Esophagus (tissue), 2 donors: ENCODE measurements around the gene LNX1. TPM values are rescaled to one million over a fixed set of nuclear protein-coding genes. Genes with fewer than 3 reads are reported as not detected.

Experiments
- H3K27ac ChIP-seq, 2 donors: one replicate each; pipeline ENCODE4 v1.5.1; 2013; ENCODE audit warnings: low read depth in 2 of 2, mild to moderate bottlenecking in 2 of 2, inconsistent platforms in 1 of 2, low read length in 1 of 2, moderate library complexity in 1 of 2
- H3K27me3 ChIP-seq, 2 donors: one replicate each; pipeline ENCODE4 v1.6.1; 2013; ENCODE audit warnings: low read length in 2 of 2, control low read depth in 1 of 2, mild to moderate bottlenecking in 1 of 2; ENCODE audit not compliant: insufficient read depth in 2 of 2, control insufficient read depth in 1 of 2
- H3K36me3 ChIP-seq, 2 donors: one replicate each; pipeline ENCODE4 v1.6.1; 2013; ENCODE audit warnings: low read length in 1 of 2; ENCODE audit not compliant: control insufficient read depth in 2 of 2, insufficient read depth in 2 of 2
- H3K4me1 ChIP-seq, 2 donors: one replicate each; pipeline ENCODE4 v1.6.1; 2013; ENCODE audit warnings: low read length in 1 of 2; ENCODE audit not compliant: control insufficient read depth in 2 of 2, insufficient read depth in 2 of 2
- H3K4me3 ChIP-seq, 2 donors: one replicate each; pipeline ENCODE4 v1.5.1; 2013; ENCODE audit warnings: low read length in 2 of 2, mild to moderate bottlenecking in 2 of 2, low read depth in 1 of 2, moderate library complexity in 1 of 2
- H3K9me3 ChIP-seq, 2 donors: one replicate each; pipeline ENCODE4 v1.6.1; 2013; ENCODE audit warnings: mild to moderate bottlenecking in 2 of 2, low read depth in 1 of 2, low read length in 1 of 2, moderate library complexity in 1 of 2; ENCODE audit not compliant: control insufficient read depth in 2 of 2, insufficient read depth in 1 of 2
- whole genome bisulfite sequencing, 2 donors: extraction: QIAGEN DNeasy Blood & Tissue Kit; methylation state at CpG; one replicate each; pipeline ENCODE4 v1.1.7; 2013; 5-methylcytosine and 5-hydroxymethylcytosine counted together
- polyA plus RNA-seq, 2 donors: library from polyadenylated mRNA; stranded (reverse); fragments of 200-250 nt; gene quantifications; one replicate each; pipeline ENCODE4 v1.2.3, GENCODE V29; 2013
- donor health status: healthy with polysubstance abuse.
- donor health status: Bipolar disorder and iron deficiency.

LNX1 gene
- polyA plus RNA-seq, 2 donors, result 16.8 to 44.2 TPM

DNA sequence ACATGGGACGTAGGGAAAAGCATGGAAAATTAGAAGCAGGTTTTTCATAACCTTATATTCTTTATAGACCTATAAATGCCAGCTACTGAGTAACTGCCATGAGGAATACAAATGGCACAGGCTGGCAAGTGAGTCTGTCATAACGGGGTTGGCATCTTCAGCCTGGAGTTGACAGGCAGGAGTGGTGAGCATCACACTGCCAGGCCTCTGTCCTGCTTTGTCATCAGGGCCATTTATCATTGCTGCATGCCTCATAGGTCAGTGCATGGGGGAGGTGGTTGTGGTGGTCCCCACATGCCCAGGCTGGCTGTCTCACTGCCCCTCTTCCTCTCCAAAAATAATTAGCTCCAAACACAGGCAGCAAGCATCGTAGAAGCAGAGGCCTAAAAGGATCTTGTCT, 72.5 kb downstream of the LNX1 start:
- no peaks in the 10 kb centered on the region for H3K4me1 ChIP-seq
- no peaks in the 10 kb centered on the region for H3K9me3 ChIP-seq
- H3K27me3 ChIP-seq, result no peaks in the 10 kb centered on the region
- no peak overlapping the region for H3K27ac ChIP-seq
- WGBS, 2 donors, result 86 to 97% methylated on average over 3 of the region's 3 CpGs
- H3K4me3 ChIP-seq, result no peak overlapping the region
- H3K36me3 ChIP-seq, result peaks cover 0 to 2% of the 10 kb centered on the region in 2 donors

DNA sequence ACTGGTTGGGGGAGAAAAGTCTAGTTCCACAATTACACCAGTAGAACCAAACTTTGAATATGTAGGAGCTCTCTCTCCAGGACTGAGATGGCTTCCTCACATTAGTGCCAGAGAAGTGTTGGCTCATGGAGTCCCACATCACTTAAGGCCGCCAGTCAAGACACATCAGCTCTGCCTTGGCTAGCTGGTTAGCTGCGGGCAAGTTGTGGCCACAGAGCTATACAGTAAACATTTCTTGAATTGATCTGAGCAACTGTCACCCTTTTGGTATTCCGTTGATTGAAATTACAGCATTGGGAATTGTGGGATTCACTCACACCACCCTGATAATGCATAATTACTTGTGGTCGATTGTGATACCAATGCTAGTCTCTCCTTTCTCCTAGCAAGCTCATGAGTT, 76.2 kb downstream of the LNX1 start:
- H3K4me3 ChIP-seq, result no peak overlapping the region
- H3K27ac ChIP-seq, result no peak overlapping the region
- peaks cover 0 to 2% of the 10 kb centered on the region in 2 donors for H3K36me3 ChIP-seq
- no peaks in the 10 kb centered on the region for H3K4me1 ChIP-seq
- WGBS, 2 donors, result 85 to 96% methylated on average over 4 of the region's 4 CpGs
- no peaks in the 10 kb centered on the region for H3K27me3 ChIP-seq
- H3K9me3 ChIP-seq, result no peaks in the 10 kb centered on the region

DNA sequence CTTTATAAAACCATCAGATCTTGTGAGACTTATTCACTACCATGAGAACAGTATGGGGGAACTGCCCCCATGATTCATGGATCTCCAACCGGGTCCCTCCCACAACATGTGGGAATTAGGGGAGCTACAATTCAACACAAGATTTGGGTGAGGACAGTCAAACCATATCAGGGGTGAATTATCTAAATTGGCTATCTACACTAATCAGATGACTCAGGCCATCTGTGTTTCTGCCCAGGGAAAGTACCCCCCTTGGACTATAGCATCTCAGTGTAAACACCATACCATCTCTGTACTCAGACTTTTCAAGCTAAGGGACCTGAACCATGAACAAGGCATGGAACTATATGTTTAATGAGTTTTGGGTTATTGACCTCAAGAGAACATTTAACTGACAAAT, 76.8 kb downstream of the LNX1 start:
- H3K4me1 ChIP-seq, result no peaks in the 10 kb centered on the region
- no peaks in the 10 kb centered on the region for H3K27me3 ChIP-seq
- WGBS, 2 donors, result 0% methylated on average over 1 of the region's 1 CpG
- H3K9me3 ChIP-seq, result no peaks in the 10 kb centered on the region
- H3K4me3 ChIP-seq, result no peak overlapping the region
- H3K27ac ChIP-seq, result no peak overlapping the region
- peaks cover 0 to 2% of the 10 kb centered on the region in 2 donors for H3K36me3 ChIP-seq

DNA sequence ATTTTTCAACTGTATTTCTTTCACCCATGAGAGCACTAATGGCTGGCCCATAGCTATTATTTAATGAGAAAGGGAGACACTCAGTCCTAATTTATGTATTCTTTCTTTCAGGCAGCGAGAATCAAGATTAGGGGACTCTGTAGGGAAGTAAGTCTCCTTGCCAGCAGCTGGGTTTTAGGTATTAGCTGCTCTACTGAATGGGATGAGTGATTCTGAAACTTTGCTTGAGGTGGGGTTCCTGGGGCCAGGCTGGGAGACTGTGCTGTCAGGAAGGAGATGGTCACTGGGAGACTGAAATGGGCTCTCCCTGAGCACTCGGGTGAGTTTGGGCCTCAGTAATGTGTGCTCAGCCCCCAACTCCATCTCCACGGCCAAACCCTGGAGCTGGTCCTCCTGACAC, 78.7 kb downstream of the LNX1 start:
- no peaks in the 10 kb centered on the region for H3K9me3 ChIP-seq
- H3K36me3 ChIP-seq, result no peaks in the 10 kb centered on the region
- no peaks in the 10 kb centered on the region for H3K4me1 ChIP-seq
- WGBS, 2 donors, result 30 to 34% methylated on average over 3 of the region's 3 CpGs
- no peak overlapping the region for H3K4me3 ChIP-seq
- H3K27ac ChIP-seq, result no peak overlapping the region
- no peaks in the 10 kb centered on the region for H3K27me3 ChIP-seq

DNA sequence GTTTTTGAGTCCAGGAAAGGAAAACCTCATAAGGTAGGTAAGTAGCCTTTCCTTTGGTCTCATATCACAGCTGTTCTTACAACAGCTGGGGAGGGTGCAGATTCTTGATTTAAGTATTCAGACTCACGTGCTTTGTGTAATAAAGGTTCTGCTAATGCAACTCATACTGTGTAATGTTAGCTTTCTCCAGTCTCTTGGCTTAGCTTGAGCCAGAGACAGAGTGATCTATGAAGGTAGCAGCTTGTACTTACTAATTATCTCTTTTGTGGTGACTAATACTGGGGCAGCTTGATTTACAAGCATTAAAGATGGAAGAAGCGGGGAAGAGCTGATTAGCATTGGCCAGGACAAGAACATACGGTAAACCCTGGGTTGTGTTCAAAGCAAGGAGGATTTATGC, 80.3 kb downstream of the LNX1 start:
- no peaks in the 10 kb centered on the region for H3K4me1 ChIP-seq
- no peaks in the 10 kb centered on the region for H3K27me3 ChIP-seq
- no peaks in the 10 kb centered on the region for H3K9me3 ChIP-seq
- no peaks in the 10 kb centered on the region for H3K36me3 ChIP-seq
- 30 to 35% methylated on average over 3 of the region's 3 CpGs for WGBS, 2 donors
- H3K27ac ChIP-seq, result no peak overlapping the region
- no peak overlapping the region for H3K4me3 ChIP-seq

DNA sequence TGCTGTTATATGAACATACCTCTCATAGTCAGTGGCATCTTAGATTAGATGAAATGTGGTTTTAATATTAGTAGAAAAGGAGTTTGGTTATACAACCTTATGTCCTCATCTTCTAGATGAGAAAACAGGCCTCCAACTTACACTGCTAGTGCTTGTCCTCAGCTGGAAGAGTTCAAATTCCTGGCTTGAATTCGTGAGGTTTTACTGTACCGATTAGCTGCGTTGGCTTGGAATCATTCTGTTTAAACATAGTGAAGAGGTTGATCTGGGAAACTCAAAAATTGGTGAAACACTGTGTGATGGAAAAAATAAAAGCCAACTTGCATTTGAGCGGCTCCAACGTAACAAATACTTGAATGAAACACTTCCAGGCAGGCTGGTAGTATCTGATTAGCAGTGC, 81.0 kb downstream of the LNX1 start:
- H3K27me3 ChIP-seq, result no peaks in the 10 kb centered on the region
- no peak overlapping the region for H3K4me3 ChIP-seq
- WGBS, 2 donors, result 21 to 26% methylated on average over 5 of the region's 5 CpGs
- no peaks in the 10 kb centered on the region for H3K9me3 ChIP-seq
- H3K4me1 ChIP-seq, result no peaks in the 10 kb centered on the region
- no peaks in the 10 kb centered on the region for H3K36me3 ChIP-seq
- no peak overlapping the region for H3K27ac ChIP-seq

DNA sequence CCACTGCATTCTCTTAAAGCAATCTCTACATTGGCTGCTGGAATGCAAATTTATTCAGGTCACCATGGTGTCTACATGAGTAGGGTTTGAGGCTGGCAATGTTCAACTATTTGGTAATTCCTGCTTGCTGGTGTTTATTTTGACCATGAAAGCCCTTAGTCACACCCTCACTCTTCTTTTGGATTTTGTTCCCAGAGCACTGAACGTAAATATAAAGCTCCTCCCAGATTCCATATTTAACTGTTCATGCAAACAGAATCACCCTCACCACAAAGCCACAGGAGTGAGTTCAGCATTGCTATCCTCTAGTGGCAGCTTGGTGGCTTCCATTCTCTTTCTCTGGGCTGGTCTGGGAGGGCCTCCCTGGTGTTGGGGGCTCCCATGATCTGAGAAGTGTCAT, 82.8 kb downstream of the LNX1 start:
- WGBS, 2 donors, result 37 to 43% methylated on average over 1 of the region's 1 CpG
- Histone ChIP-seq H3K4me1 (no peaks in the 10 kb centered on the region), H3K27me3 (no peaks in the 10 kb centered on the region), H3K27ac (no peak overlapping the region), H3K9me3 (no peaks in the 10 kb centered on the region), H3K4me3 (no peak overlapping the region), H3K36me3 (no peaks in the 10 kb centered on the region)

DNA sequence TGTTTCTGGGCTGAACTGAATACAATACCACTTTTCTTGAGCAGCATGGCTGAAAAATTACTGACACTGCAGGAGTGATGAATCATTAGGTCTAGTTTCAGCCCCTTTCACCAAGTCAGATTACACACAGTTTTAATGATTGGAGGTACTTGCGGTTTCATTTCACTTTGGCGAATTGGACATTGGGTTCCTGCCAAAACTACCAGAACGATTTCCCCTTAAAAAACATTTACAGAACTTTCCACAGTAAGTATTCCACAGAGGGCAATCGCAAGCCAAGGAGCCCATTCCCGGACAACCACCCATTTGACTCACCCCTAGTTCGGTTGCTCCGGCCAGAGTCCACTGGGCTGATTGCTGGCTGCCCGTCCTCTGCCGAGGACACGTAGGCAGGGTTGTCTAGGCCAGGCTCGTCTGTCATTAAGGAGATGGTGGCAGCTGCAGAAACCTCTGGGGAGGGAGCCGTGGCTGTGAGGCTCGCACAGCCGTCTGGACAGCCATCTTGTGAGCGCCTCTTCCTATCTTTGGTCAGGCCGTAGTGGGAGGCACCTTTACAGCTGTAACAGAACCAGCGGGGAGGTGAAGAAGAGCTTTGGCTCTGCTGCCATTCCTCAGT, 83.5 kb downstream of the LNX1 start:
- no peak overlapping the region for H3K4me3 ChIP-seq
- no peak overlapping the region for H3K27ac ChIP-seq
- H3K27me3 ChIP-seq, result no peaks in the 10 kb centered on the region
- WGBS, 2 donors, result 77 to 81% methylated on average over 17 of the region's 17 CpGs
- no peaks in the 10 kb centered on the region for H3K36me3 ChIP-seq
- no peaks in the 10 kb centered on the region for H3K9me3 ChIP-seq
- no peaks in the 10 kb centered on the region for H3K4me1 ChIP-seq

DNA sequence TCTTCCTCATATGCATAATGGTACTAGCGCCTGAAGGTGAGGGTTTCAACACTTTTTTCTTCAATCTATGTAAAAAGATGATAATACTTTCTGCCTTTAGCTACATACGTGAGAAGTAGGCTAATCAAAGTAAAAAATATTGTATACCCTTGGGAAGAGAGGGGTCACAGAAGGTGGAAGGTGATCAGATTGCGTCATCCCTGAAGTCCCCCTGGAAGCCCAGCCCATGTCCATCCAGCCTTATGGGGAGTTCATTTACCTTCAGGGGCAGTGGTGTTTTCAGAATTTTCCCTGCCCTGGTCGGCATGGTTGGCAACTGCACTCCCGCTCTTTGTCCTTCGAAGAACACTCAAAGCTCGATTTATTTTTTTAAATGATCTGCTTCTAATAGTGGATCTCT, 84.2 kb downstream of the LNX1 start:
- Histone ChIP-seq H3K9me3 (no peaks in the 10 kb centered on the region), H3K27ac (no peak overlapping the region), H3K27me3 (no peaks in the 10 kb centered on the region), H3K36me3 (no peaks in the 10 kb centered on the region), H3K4me3 (no peak overlapping the region), H3K4me1 (no peaks in the 10 kb centered on the region)
- WGBS, 2 donors, result 93 to 94% methylated on average over 7 of the region's 7 CpGs

DNA sequence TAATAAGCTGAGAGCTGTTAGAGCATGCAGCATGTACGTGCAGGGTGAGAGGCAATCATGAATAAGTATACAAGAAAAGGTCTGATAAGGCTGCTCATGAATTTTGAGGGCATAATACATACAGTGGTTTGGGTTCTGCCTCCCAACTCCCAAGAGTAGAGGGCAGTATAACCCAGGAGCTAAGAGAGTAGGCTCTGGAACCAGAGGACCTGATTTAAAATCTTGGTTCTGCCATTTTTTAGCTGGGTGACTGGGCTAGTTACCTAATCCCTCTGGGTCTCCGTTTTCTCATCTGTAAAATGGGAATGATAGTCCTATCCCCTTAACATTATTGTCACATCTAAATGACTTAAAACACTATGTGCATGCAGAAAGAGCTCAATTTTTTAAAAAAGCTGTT, 85.3 kb downstream of the LNX1 start:
- no peak overlapping the region for H3K27ac ChIP-seq
- H3K4me3 ChIP-seq, result no peak overlapping the region
- no peaks in the 10 kb centered on the region for H3K4me1 ChIP-seq
- no peaks in the 10 kb centered on the region for H3K36me3 ChIP-seq
- no peaks in the 10 kb centered on the region for H3K9me3 ChIP-seq
- WGBS, 2 donors, result 89 to 91% methylated on average over 2 of the region's 2 CpGs
- H3K27me3 ChIP-seq, result no peaks in the 10 kb centered on the region
